Naive thymus-derived CD4-positive, alpha-beta T cell (primary cell): Measurements from ENCODE around the gene KIAA0232. TPM values are rescaled to one million over a fixed set of nuclear protein-coding genes. Genes with fewer than 3 reads are reported as not detected.
"Not testable (repeated sequence)": the region's sequence is repeated elsewhere in the genome, so short reads cannot be mapped to it uniquely, and the experiment has no call there.

Experiments used
- ATAC-seq: fragments of 150-1000 bp; cut with Tn5 transposase; 2 replicates; pipeline ENCODE4 v1.10.0; 2021; ENCODE audit warnings: mild to moderate bottlenecking, moderate library complexity
- CTCF ChIA-PET: fragments of 350-600 bp; sonication (Branson Sonifier 250); formaldehyde crosslinking; loops from one replicate; lab custom pipeline; 2021; ENCODE audit warnings: antibody characterized with exemption; lab: Charles Lee
- POLR2A ChIA-PET: fragments of 350-600 bp; sonication (Branson Sonifier 250); formaldehyde crosslinking; loops from one replicate; lab custom pipeline; 2021; ENCODE audit warnings: antibody characterized with exemption, inconsistent platforms; lab: Charles Lee
- DNase-seq, 9 donors: peaks; one replicate each; pipeline versions ENCODE4 v3.0.0 to v3.0.0-alpha.2; 2020 to 2022; ENCODE audit warnings: mixed read lengths in 1 of 9
- H3K27ac ChIP-seq: one replicate; pipeline ENCODE4 v1.7.0; 2013; ENCODE audit warnings: mild to moderate bottlenecking, low read depth, low read length, moderate library complexity
- H3K27me3 ChIP-seq, 2 donors: one replicate each; pipeline ENCODE4 v1.7.0; 2013; ENCODE audit warnings: low read length in 2 of 2, mild to moderate bottlenecking in 2 of 2, moderate library complexity in 2 of 2; ENCODE audit not compliant: control insufficient read depth in 2 of 2, insufficient read depth in 2 of 2
- H3K36me3 ChIP-seq, 3 experiments: 1 replicate in 2 of 3; 2 replicates in 1 of 3; pipeline ENCODE4 v1.7.0; 2013; ENCODE audit warnings: low read length in 3 of 3, mild to moderate bottlenecking in 3 of 3, moderate library complexity in 1 of 3; ENCODE audit not compliant: insufficient read depth in 3 of 3, control insufficient read depth in 2 of 3
- H3K4me1 ChIP-seq, 2 donors: one replicate each; pipeline ENCODE4 v1.7.0; 2013; ENCODE audit warnings: low read length in 2 of 2, mild to moderate bottlenecking in 2 of 2, moderate library complexity in 1 of 2; ENCODE audit not compliant: control insufficient read depth in 2 of 2, insufficient read depth in 2 of 2
- H3K4me3 ChIP-seq: 2 replicates; pipeline ENCODE4 v1.7.0; 2013; ENCODE audit warnings: mild to moderate bottlenecking, low read length
- H3K9me3 ChIP-seq, 3 experiments: 1 replicate in 2 of 3; 2 replicates in 1 of 3; pipeline ENCODE4 v1.7.0; 2013; ENCODE audit warnings: low read length in 3 of 3; ENCODE audit not compliant: control insufficient read depth in 2 of 3
- H3K27ac Mint-ChIP-seq, 9 donors: one replicate each; pipeline ENCODE4 v1.8.0; 2020 to 2022; ENCODE audit warnings: mixed read lengths in 9 of 9, mild to moderate bottlenecking in 8 of 9, moderate library complexity in 5 of 9, inconsistent platforms in 2 of 9
- H3K27me3 Mint-ChIP-seq, 5 donors: one replicate each; pipeline ENCODE4 v1.8.0; 2021 to 2022; ENCODE audit warnings: mixed read lengths in 5 of 5, mild to moderate bottlenecking in 1 of 5
- H3K36me3 Mint-ChIP-seq, 5 donors: one replicate each; pipeline ENCODE4 v1.8.0; 2020 to 2022; ENCODE audit warnings: mixed read lengths in 5 of 5, mild to moderate bottlenecking in 3 of 5, inconsistent platforms in 1 of 5
- H3K4me1 Mint-ChIP-seq, 7 donors: one replicate each; pipeline ENCODE4 v1.8.0; 2020 to 2022; ENCODE audit warnings: mixed read lengths in 7 of 7, mild to moderate bottlenecking in 3 of 7, inconsistent platforms in 1 of 7
- H3K4me3 Mint-ChIP-seq, 10 donors: one replicate each; pipeline ENCODE4 v1.8.0; 2020 to 2022; ENCODE audit warnings: mild to moderate bottlenecking in 10 of 10, mixed read lengths in 10 of 10, moderate library complexity in 6 of 10, inconsistent platforms in 2 of 10
- H3K9me3 Mint-ChIP-seq, 11 donors: one replicate each; pipeline ENCODE4 v1.8.0; 2020 to 2022; ENCODE audit warnings: mixed read lengths in 11 of 11, mild to moderate bottlenecking in 4 of 11, inconsistent platforms in 1 of 11, moderate library complexity in 1 of 11
- intact Hi-C, 2 donors: fragments of 100-400 bp; cut with micrococcal nuclease; formaldehyde crosslinking; loops; one replicate each; pipeline ENCODE4 v1.15.1; 2023
- polyA plus RNA-seq, 2 donors: library from polyadenylated mRNA; unstranded; fragments of 300-500 nt; fragmentation: Illumina TruSeq; gene quantifications; one replicate each; pipeline ENCODE4 v1.2.3, GENCODE V29; 2021
- total RNA-seq, 6 experiments: library from RNA in 5 of 6; stranded (reverse) in 5 of 6; gene quantifications; 1 replicate in 5 of 6; 2 replicates in 1 of 6; pipeline ENCODE4 v1.2.3 and lab custom pipeline; 2021 to 2026

The KIAA0232 gene
- total and polyA plus RNA-seq, 7 experiments from 2014 or later, result 12.0 to 24.2 (median 17.2) TPM

- DNase-seq, H3K27me3 ChIP-seq, intact Hi-C loops, CTCF ChIA-PET, POLR2A ChIA-PET, H3K9me3 Mint-ChIP-seq, H3K36me3 ChIP-seq, H3K27me3 Mint-ChIP-seq, H3K27ac ChIP-seq, H3K27ac Mint-ChIP-seq, H3K9me3 ChIP-seq, H3K4me3 ChIP-seq, ATAC-seq, H3K4me1 ChIP-seq, H3K4me3 Mint-ChIP-seq: not testable (repeated sequence)
- peaks cover 9 to 25% (median 16%) of the 10 kb centered on the region in 5 donors for H3K36me3 Mint-ChIP-seq
- H3K4me1 Mint-ChIP-seq, result peaks cover 39 to 72% (median 58%) of the 10 kb centered on the region in 7 donors
These were observed 14.8 kb downstream of the KIAA0232 start for GRCh38 chr4:6797368-6797767.

- Mint-ChIP-seq H3K27ac (no peak overlapping the region), H3K4me1 (peaks cover 33 to 65% (median 51%) of the 10 kb centered on the region in 7 donors), H3K36me3 (peaks cover 12 to 29% (median 16%) of the 10 kb centered on the region in 5 donors), H3K27me3 (no peaks in the 10 kb centered on the region), H3K9me3 (peaks cover 0 to 2% (median 0%) of the 10 kb centered on the region in 11 donors), H3K4me3 (no peak overlapping the region)
- H3K9me3 ChIP-seq, result no peaks in the 10 kb centered on the region
- ChIA-PET POLR2A (no interaction called here), CTCF (no interaction called here)
- H3K36me3 ChIP-seq, result no peaks in the 10 kb centered on the region
- H3K27ac ChIP-seq, result no peak overlapping the region
- DNase-seq (no peak), ATAC-seq (no peak)
- H3K27me3 ChIP-seq, result no peaks in the 10 kb centered on the region
- peaks cover 0 to 4% of the 10 kb centered on the region in 2 donors for H3K4me1 ChIP-seq
- no peak overlapping the region for H3K4me3 ChIP-seq
- intact Hi-C loops, result no loop called here
These were observed 16.6 kb downstream of the KIAA0232 start for GRCh38 chr4:6799091-6799490.

- no peaks in the 10 kb centered on the region for H3K36me3 ChIP-seq
- Mint-ChIP-seq H3K27me3 (no peaks in the 10 kb centered on the region), H3K9me3 (peaks cover 0 to 2% (median 0%) of the 10 kb centered on the region in 11 donors), H3K27ac (no peak overlapping the region), H3K4me1 (peaks cover 23 to 58% (median 40%) of the 10 kb centered on the region in 7 donors), H3K4me3 (no peak overlapping the region), H3K36me3 (peaks cover 2 to 13% (median 7%) of the 10 kb centered on the region in 5 donors)
- no peak overlapping the region for H3K27ac ChIP-seq
- no peaks in the 10 kb centered on the region for H3K4me1 ChIP-seq
- no peaks in the 10 kb centered on the region for H3K27me3 ChIP-seq
- ChIA-PET POLR2A (interaction anchor here (0.9 to 1.2 kb wide), 2 partner anchors 17 to 85 kb away, joined by 3 to 4 read pairs; no protein-coding TSS in a partner anchor), CTCF (no interaction called here)
- intact Hi-C loops, result no loop called here
- ATAC-seq (no peak), DNase-seq (no peak)
- H3K4me3 ChIP-seq, result no peak overlapping the region
- no peaks in the 10 kb centered on the region for H3K9me3 ChIP-seq
These were observed 19.5 kb downstream of the KIAA0232 start for GRCh38 chr4:6802025-6802424.

GRCh38 chr4:6802626-6803025, 20.1 kb downstream of the KIAA0232 start:
- H3K4me3 ChIP-seq, result no peak overlapping the region
- ChIA-PET POLR2A (interaction anchor here (1.2 kb wide), 1 partner anchor 18 kb away, joined by 4 read pairs; no protein-coding TSS in a partner anchor), CTCF (interaction anchor here (1.1 kb wide), 1 partner anchor 72 kb away, joined by 3 read pairs; no protein-coding TSS in a partner anchor)
- H3K9me3 ChIP-seq, result no peaks in the 10 kb centered on the region
- Mint-ChIP-seq H3K27ac (no peak overlapping the region), H3K27me3 (no peaks in the 10 kb centered on the region), H3K4me1 (peaks cover 23 to 56% (median 40%) of the 10 kb centered on the region in 7 donors), H3K36me3 (peaks cover 0 to 11% (median 6%) of the 10 kb centered on the region in 5 donors), H3K4me3 (no peak overlapping the region), H3K9me3 (peaks cover 0 to 2% (median 0%) of the 10 kb centered on the region in 11 donors)
- no peaks in the 10 kb centered on the region for H3K27me3 ChIP-seq
- no peak for ATAC-seq
- H3K4me1 ChIP-seq, result no peaks in the 10 kb centered on the region
- intact Hi-C loops, result no loop called here
- no peaks in the 10 kb centered on the region for H3K36me3 ChIP-seq
- no peak for DNase-seq
- no peak overlapping the region for H3K27ac ChIP-seq

- H3K9me3 Mint-ChIP-seq, result no peaks in the 10 kb centered on the region
- no peak for ATAC-seq
- peaks cover 20 to 54% (median 37%) of the 10 kb centered on the region in 7 donors for H3K4me1 Mint-ChIP-seq
- Histone ChIP-seq H3K9me3 (no peaks in the 10 kb centered on the region), H3K36me3 (no peaks in the 10 kb centered on the region), H3K27me3 (no peaks in the 10 kb centered on the region), H3K4me3 (no peak overlapping the region), H3K27ac (no peak overlapping the region), H3K4me1 (no peaks in the 10 kb centered on the region)
- ChIA-PET POLR2A (no interaction called here), CTCF (interaction anchor here (0.6 to 1.1 kb wide), 2 partner anchors 71 to 238 kb away, joined by 3 read pairs; no protein-coding TSS in a partner anchor)
- no peak overlapping the region for H3K4me3 Mint-ChIP-seq
- H3K27ac Mint-ChIP-seq, result no peak overlapping the region
- DNase-seq, result no peak
- H3K27me3 Mint-ChIP-seq, result no peaks in the 10 kb centered on the region
- intact Hi-C loops, result no loop called here
- H3K36me3 Mint-ChIP-seq, result peaks cover 0 to 11% (median 6%) of the 10 kb centered on the region in 5 donors
These were observed 20.7 kb downstream of the KIAA0232 start for GRCh38 chr4:6803246-6803645.

GRCh38 chr4:6804082-6804752, 21.7 kb downstream of the KIAA0232 start:
- Histone ChIP-seq H3K4me1 (no peaks in the 10 kb centered on the region), H3K4me3 (no peak overlapping the region), H3K36me3 (no peaks in the 10 kb centered on the region), H3K27ac (no peak overlapping the region), H3K9me3 (no peaks in the 10 kb centered on the region), H3K27me3 (no peaks in the 10 kb centered on the region)
- H3K27me3 Mint-ChIP-seq, result no peaks in the 10 kb centered on the region
- intact Hi-C loops, result no loop called here
- no peaks in the 10 kb centered on the region for H3K9me3 Mint-ChIP-seq
- no peak for DNase-seq
- H3K27ac Mint-ChIP-seq, result no peak overlapping the region
- ChIA-PET CTCF (interaction anchor here (0.5 kb wide), 1 partner anchor 1158 kb away, joined by 3 read pairs; no protein-coding TSS in a partner anchor), POLR2A (no interaction called here)
- peaks cover 10 to 51% (median 40%) of the 10 kb centered on the region in 7 donors for H3K4me1 Mint-ChIP-seq
- no peak for ATAC-seq
- no peak overlapping the region for H3K4me3 Mint-ChIP-seq
- H3K36me3 Mint-ChIP-seq, result peaks cover 2 to 8% (median 5%) of the 10 kb centered on the region in 5 donors
